ENCODE measurements around the gene RERE.

DNA sequence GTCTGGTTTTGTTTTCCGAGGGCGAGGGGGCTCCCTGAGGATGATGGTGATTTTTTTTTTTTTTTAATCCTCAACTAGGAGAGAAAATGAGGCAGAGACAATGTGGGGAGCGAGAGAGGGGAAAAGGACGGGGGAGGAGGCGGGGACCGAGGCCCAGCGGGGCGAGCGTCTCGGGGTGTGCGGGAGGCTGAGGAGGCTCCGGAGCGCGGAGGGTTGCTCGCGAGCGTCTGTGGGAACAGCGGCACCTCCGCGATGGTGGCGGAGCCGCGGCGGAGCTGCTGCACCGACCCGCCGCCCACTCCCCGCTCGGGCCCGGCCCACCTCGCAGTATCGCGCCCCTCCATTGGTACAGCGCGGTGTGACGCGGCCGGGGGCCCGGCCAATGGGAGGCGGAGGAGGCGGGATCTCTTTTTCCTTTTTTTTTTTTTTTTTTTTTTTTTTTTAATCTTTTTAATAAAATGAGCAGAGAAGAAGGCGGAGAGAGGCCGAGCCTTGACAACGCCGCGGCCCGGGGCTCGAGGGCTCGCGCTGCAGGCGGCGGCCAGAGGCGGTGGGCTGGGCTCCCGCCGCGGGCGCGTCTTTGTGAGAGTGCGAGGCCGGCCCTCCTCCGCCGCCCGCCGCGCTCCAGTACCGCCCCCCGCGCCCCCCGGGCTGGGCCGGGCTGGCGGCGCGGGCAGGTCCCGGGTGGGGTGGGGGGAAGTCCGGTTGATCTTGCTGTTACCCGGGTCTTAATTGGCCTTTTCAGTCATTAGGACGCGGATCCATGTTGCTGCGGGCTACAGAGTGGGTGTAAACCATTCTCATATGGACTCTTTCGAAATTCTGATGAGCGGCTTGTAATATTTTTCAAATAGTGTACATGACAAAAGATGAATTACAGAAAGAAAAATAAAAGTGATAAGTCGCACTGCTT is at the start of gene RERE:
- TF ChIP-seq, protein P1, sequence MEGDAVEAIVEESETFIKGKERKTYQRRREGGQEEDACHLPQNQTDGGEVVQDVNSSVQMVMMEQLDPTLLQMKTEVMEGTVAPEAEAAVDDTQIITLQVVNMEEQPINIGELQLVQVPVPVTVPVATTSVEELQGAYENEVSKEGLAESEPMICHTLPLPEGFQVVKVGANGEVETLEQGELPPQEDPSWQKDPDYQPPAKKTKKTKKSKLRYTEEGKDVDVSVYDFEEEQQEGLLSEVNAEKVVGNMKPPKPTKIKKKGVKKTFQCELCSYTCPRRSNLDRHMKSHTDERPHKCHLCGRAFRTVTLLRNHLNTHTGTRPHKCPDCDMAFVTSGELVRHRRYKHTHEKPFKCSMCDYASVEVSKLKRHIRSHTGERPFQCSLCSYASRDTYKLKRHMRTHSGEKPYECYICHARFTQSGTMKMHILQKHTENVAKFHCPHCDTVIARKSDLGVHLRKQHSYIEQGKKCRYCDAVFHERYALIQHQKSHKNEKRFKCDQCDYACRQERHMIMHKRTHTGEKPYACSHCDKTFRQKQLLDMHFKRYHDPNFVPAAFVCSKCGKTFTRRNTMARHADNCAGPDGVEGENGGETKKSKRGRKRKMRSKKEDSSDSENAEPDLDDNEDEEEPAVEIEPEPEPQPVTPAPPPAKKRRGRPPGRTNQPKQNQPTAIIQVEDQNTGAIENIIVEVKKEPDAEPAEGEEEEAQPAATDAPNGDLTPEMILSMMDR (conservative IDR thresholded peaks at IDR 0.05) = no peak
- no peak for TF ChIP-seq EZH2 (IDR thresholded peaks at IDR 0.05; ENCODE audit: low read depth)

Data from PC-9 (cell line).